Endometrial microvascular endothelial cells (primary cell): ENCODE data around the gene PRG2. TPM values are rescaled to one million over a fixed set of nuclear protein-coding genes. Genes with fewer than 3 reads are reported as not detected.
"Not testable (repeated sequence)": the region's sequence is repeated elsewhere in the genome, so short reads cannot be mapped to it uniquely, and the experiment has no call there.

ENCODE experiments used
- in situ Hi-C: cut with HindIII; loops from 2 replicates; pipeline ENCODE4 v1.10.0; 2017; ENCODE audit warnings: low sequenced_read_pairs, low pct_unique_long_range_greater_than_20kb; ENCODE audit errors: inconsistent ontology term
- total RNA-seq: library from RNA; depleted of rRNA; stranded (reverse); fragments of >200 nt; gene quantifications from one replicate; pipeline ENCODE4 v1.2.3, GENCODE V29; 2015; ENCODE audit errors: inconsistent ontology term

Gene PRG2
- total RNA-seq, 1 donor from 2014 or later: not detected

GRCh38 chr11:57376095-57377090 lies 14.1 kb downstream of the PRG2 start:
- in situ Hi-C loops: no loop called here

GRCh38 chr11:57375490-57375889 lies 15.0 kb downstream of the PRG2 start:
- in situ Hi-C loops: no loop called here

GRCh38 chr11:57374966-57375365 lies 15.5 kb downstream of the PRG2 start:
- in situ Hi-C loops: no loop called here

- in situ Hi-C loops: no loop called here
Observed at GRCh38 chr11:57373146-57373545, 17.3 kb downstream of the PRG2 start.

- in situ Hi-C loops: no loop called here
Observed at GRCh38 chr11:57370941-57371340, 19.5 kb downstream of the PRG2 start.

- in situ Hi-C loops: no loop called here
Observed at GRCh38 chr11:57370251-57370650, 20.2 kb downstream of the PRG2 start.

- in situ Hi-C loops: no loop called here
Observed at GRCh38 chr11:57368845-57369232, 21.6 kb downstream of the PRG2 start.

GRCh38 chr11:57368106-57368844 lies 22.2 kb downstream of the PRG2 start:
- in situ Hi-C loops: no loop called here

- in situ Hi-C loops: no loop called here
Observed at GRCh38 chr11:57364851-57365660, 25.4 kb downstream of the PRG2 start.

- in situ Hi-C loops: no loop called here
Observed at GRCh38 chr11:57363131-57364080, 27.0 kb downstream of the PRG2 start.

- in situ Hi-C loops: no loop called here
Observed at GRCh38 chr11:57361926-57362325, 28.5 kb downstream of the PRG2 start.

GRCh38 chr11:57361420-57361819 lies 29.0 kb downstream of the PRG2 start:
- in situ Hi-C loops: not testable (repeated sequence)

- in situ Hi-C loops: no loop called here
Observed at GRCh38 chr11:57360991-57361390, 29.5 kb downstream of the PRG2 start.

GRCh38 chr11:57359896-57360690 lies 30.4 kb downstream of the PRG2 start:
- in situ Hi-C loops: no loop called here

GRCh38 chr11:57359396-57359795 lies 31.1 kb downstream of the PRG2 start:
- in situ Hi-C loops: no loop called here

- in situ Hi-C loops: no loop called here
Observed at GRCh38 chr11:57358991-57359390, 31.5 kb downstream of the PRG2 start.

- in situ Hi-C loops: no loop called here
Observed at GRCh38 chr11:57358543-57358961, 31.9 kb downstream of the PRG2 start.
